HG03354 (cell line): Measurements from ENCODE around the gene NARS2.

ENCODE experiments used
- ATAC-seq: cut with Tn5 transposase; IDR thresholded peaks from one replicate; pipeline ENCODE4 v1.9.1; 2021; ENCODE audit warnings: mild to moderate bottlenecking; ENCODE audit not compliant: unreplicated experiment, poor library complexity, severe bottlenecking

Gene NARS2

GRCh38 chr11:78424334-78425270 lies 150.1 kb downstream of the NARS2 start:
- ATAC-seq: peak; percentile 34

- ATAC-seq: no peak
Observed at GRCh38 chr11:78423241-78423640, 151.4 kb downstream of the NARS2 start.

- no peak for ATAC-seq
Observed at GRCh38 chr11:78420796-78421209, 153.9 kb downstream of the NARS2 start.

- ATAC-seq: no peak
Observed at GRCh38 chr11:78420255-78420764, 154.4 kb downstream of the NARS2 start.

GRCh38 chr11:78419327-78419726 lies 155.3 kb downstream of the NARS2 start:
- ATAC-seq: no peak

- ATAC-seq: no peak
Observed at GRCh38 chr11:78418584-78419211, 156.0 kb downstream of the NARS2 start.

GRCh38 chr11:78417888-78418583 lies 156.6 kb downstream of the NARS2 start:
- peak; percentile 52 for ATAC-seq

GRCh38 chr11:78417175-78417887 lies 157.3 kb downstream of the NARS2 start, which contains the start of gene GAB2:
TSS of gene GAB2 (minus strand) at chr11:78417820. CDS start at chr11:78417720, 100 bp downstream.
- peak; percentile 19 for ATAC-seq

GRCh38 chr11:78416285-78417174 lies 158.1 kb downstream of the NARS2 start:
- peak; percentile 62 for ATAC-seq

GRCh38 chr11:78415338-78415737 lies 159.3 kb downstream of the NARS2 start:
- no peak for ATAC-seq

- ATAC-seq: no peak
Observed at GRCh38 chr11:78414321-78415051, 160.2 kb downstream of the NARS2 start.

- ATAC-seq: no peak
Observed at GRCh38 chr11:78408619-78409018, 166.0 kb downstream of the NARS2 start.

GRCh38 chr11:78406568-78407196 lies 168.0 kb downstream of the NARS2 start:
- ATAC-seq: no peak

GRCh38 chr11:78405805-78406204 lies 168.9 kb downstream of the NARS2 start:
- no peak for ATAC-seq

GRCh38 chr11:78403781-78404180 lies 170.9 kb downstream of the NARS2 start:
- ATAC-seq: no peak

GRCh38 chr11:78402847-78403246 lies 171.8 kb downstream of the NARS2 start:
- ATAC-seq: no peak

GRCh38 chr11:78400702-78401101 lies 174.0 kb downstream of the NARS2 start:
- no peak for ATAC-seq
